ENCODE data around the gene TRIM71.
"Not testable (repeated sequence)": the region's sequence is repeated elsewhere in the genome, so short reads cannot be mapped to it uniquely, and the experiment has no call there.

The TRIM71 gene

GRCh38 chr3:32934150-32934742 is 116.4 kb downstream of the TRIM71 start:
- DNase-seq (ENCODE audit: low spot score) = peak; percentile 28

- no peak for DNase-seq (ENCODE audit: low spot score)
Measured at GRCh38 chr3:32937331-32937730, 119.5 kb downstream of the TRIM71 start.

- DNase-seq (ENCODE audit: low spot score) = not testable (repeated sequence)
Measured at GRCh38 chr3:32939531-32940284, 121.9 kb downstream of the TRIM71 start.

GRCh38 chr3:32940726-32941125 is 122.9 kb downstream of the TRIM71 start:
- DNase-seq (ENCODE audit: low spot score) = no peak

GRCh38 chr3:32945136-32945535 is 127.3 kb downstream of the TRIM71 start:
- DNase-seq (ENCODE audit: low spot score) = no peak

GRCh38 chr3:32945598-32945997 is 127.8 kb downstream of the TRIM71 start:
- not testable (repeated sequence) for DNase-seq (ENCODE audit: low spot score)

GRCh38 chr3:32946973-32947788 is 129.4 kb downstream of the TRIM71 start:
- DNase-seq (ENCODE audit: low spot score) = no peak
